Activated CD4-positive, alpha-beta T cell treated with anti-CD3 and anti-CD28 coated beads, Interleukin-2, amount 10 ng/mL, durations not matched to agents 7 days and 5 days (primary cell): ENCODE data around the gene PLD1. TPM values are rescaled to one million over a fixed set of nuclear protein-coding genes. Genes with fewer than 3 reads are reported as not detected.
A peak's percentile ranks its signal among the peaks of the same experiment; 100 is the strongest.

ENCODE experiments used
- CTCF ChIA-PET: fragments of 350-600 bp; sonication (Branson Sonifier 250); formaldehyde crosslinking; loops from one replicate; lab custom pipeline; 2021; ENCODE audit warnings: antibody characterized with exemption; lab: Charles Lee
- POLR2A ChIA-PET: fragments of 350-600 bp; sonication (Branson Sonifier 250); formaldehyde crosslinking; loops from one replicate; lab custom pipeline; 2021; ENCODE audit warnings: antibody characterized with exemption; lab: Charles Lee
- DNase-seq: peaks from one replicate; pipeline ENCODE4 v3.0.0-alpha.2; 2020
- H3K27ac Mint-ChIP-seq: one replicate; pipeline ENCODE4 v1.8.0; 2021; ENCODE audit warnings: mild to moderate bottlenecking, moderate library complexity, mixed read lengths
- H3K27me3 Mint-ChIP-seq: one replicate; pipeline ENCODE4 v1.8.0; 2021; ENCODE audit warnings: mixed read lengths
- H3K36me3 Mint-ChIP-seq: one replicate; pipeline ENCODE4 v1.8.0; 2021; ENCODE audit warnings: low read depth, mixed read lengths
- H3K4me1 Mint-ChIP-seq: one replicate; pipeline ENCODE4 v1.8.0; 2021; ENCODE audit warnings: mixed read lengths
- H3K4me3 Mint-ChIP-seq: one replicate; pipeline ENCODE4 v1.8.0; 2021; ENCODE audit warnings: mild to moderate bottlenecking, moderate library complexity, mixed read lengths
- H3K9me3 Mint-ChIP-seq: one replicate; pipeline ENCODE4 v1.8.0; 2021; ENCODE audit warnings: mixed read lengths
- total RNA-seq, 2 experiments: library from RNA; stranded (reverse); gene quantifications; one replicate each; pipeline ENCODE4 v1.2.3, GENCODE V29; 2021

The PLD1 gene
- total RNA-seq, 2 experiments from 2014 or later = 0.50 to 0.94 TPM

DNA sequence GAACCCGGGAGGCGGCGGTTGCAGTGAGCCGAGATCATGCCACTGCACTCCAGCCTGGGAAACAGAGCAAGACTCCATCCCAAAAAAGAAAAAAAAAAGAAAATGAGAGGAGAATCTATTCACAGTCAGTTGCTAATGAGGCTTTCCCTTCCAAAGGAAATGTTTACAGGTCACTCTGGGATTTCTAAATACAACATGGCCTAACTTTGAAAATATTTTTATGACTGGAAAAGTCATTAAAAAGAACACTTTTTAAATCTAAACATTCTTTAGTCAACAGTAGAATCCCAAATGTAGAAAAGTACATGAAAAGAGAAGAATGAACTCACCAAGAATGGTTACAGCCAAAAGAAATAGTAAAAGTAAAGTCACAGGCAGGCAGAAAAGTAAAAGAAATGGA lies 78.6 kb downstream of the PLD1 start:
- H3K9me3 Mint-ChIP-seq = no peaks in the 10 kb centered on the region
- no peaks in the 10 kb centered on the region for H3K36me3 Mint-ChIP-seq
- H3K4me3 Mint-ChIP-seq = no peak overlapping the region
- ChIA-PET POLR2A (no interaction called here), CTCF (no interaction called here)
- H3K27me3 Mint-ChIP-seq = peaks cover 2% of the 10 kb centered on the region
- no peak for DNase-seq
- H3K4me1 Mint-ChIP-seq = no peaks in the 10 kb centered on the region
- no peak overlapping the region for H3K27ac Mint-ChIP-seq

DNA sequence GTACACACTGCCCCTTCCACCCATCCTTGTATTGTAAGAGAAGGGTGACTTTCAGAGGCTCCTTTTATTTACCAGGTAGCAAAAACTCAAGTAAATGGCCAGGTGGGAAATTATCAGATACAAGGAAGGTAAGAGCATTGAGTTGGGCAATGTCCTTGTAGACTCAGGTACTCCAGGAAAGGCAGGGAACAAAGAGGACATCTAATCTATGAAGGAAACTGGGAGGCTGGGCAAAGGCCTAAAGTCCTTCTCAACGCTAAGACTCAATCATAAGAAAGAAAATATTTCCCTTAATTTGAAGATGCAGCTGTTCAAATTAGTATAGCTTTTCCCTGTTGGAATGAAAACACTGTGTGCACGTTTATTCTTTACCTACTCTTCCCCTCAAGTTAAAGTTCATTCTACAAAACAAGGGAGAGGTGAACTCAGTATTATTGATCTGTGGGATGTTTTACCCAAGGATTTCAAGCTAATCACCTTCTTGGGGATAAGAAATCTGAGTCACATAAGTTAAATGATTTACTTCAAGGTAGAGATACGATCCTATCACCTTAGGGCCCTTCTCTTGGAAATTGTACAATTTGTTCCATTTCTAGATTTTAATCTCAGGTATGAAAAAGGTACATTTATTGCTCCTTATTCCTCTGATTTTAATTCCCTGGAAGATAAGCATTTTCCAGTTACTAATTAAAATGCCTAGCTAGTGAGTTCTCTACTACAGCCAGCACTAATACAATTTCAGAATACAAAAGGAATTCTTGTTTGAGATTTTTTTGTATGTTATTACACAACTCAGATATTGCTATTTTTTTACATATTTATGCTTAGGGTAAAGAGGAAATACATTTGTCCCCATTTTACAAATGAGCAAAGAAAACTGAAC lies 80.6 kb downstream of the PLD1 start:
- POLR2A ChIA-PET = interaction anchor here (0.5 kb wide), 1 partner anchor 62 kb away, joined by 3 read pairs; no protein-coding TSS in a partner anchor
- Mint-ChIP-seq H3K36me3 (no peaks in the 10 kb centered on the region), H3K9me3 (no peaks in the 10 kb centered on the region), H3K27me3 (peaks cover 2% of the 10 kb centered on the region), H3K4me1 (no peaks in the 10 kb centered on the region), H3K27ac (no peak overlapping the region), H3K4me3 (no peak overlapping the region)
- no peak for DNase-seq
- CTCF ChIA-PET = no interaction called here

DNA sequence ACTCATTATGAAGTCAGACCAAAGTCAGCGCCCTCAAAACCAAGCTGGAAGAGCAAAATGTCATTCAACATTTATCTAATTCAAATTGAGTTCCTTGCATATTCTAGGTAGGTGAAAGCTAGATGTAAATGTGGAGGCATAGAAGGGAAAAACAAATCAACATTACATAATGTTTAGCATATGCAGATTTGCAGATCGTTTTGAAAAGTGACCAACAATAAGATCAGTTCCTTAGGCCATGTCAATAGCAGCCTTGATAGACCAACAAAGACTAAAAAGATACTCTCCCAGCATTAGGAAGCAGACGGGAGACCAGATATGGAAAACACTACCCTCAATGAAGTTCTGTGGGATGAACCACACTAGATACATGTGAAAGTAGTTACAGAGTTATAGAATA lies 83.0 kb downstream of the PLD1 start:
- no peaks in the 10 kb centered on the region for H3K9me3 Mint-ChIP-seq
- CTCF ChIA-PET = no interaction called here
- no peaks in the 10 kb centered on the region for H3K36me3 Mint-ChIP-seq
- POLR2A ChIA-PET = no interaction called here
- no peak overlapping the region for H3K27ac Mint-ChIP-seq
- H3K4me1 Mint-ChIP-seq = no peaks in the 10 kb centered on the region
- H3K4me3 Mint-ChIP-seq = no peak overlapping the region
- H3K27me3 Mint-ChIP-seq = peaks cover 2% of the 10 kb centered on the region
- DNase-seq = no peak

DNA sequence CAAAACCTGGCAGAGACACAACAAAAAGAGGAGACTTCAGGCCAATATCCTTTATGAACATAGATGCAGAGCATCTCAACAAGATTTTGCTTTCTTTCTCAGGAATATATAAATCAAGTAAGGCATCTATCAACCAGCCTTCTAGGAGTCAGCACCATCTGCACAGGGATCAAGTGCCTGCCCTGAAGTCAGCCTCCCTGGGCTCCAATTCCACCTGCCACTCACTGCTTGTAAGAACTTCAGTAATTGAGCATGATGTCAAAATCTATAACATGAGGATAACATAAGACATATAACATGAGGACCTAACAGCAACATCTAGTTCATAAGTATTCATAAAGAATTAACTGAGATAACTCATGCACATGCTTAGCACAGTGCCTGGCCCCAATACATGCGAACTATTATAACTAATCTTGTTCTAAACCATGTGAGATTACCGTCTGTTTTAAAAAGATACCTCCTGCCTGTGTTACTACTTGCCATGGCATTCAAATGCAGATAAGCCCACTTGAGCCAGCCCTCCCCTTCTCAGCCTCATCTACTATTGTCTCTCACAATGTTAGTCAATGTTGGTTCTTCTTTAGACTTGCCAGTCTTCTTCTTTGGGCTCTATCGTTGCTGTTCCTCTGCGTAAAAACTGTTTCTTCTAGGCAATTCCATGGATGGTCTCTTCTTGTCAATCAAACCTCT lies 91.6 kb downstream of the PLD1 start:
- no peak overlapping the region for H3K4me3 Mint-ChIP-seq
- H3K36me3 Mint-ChIP-seq = no peaks in the 10 kb centered on the region
- H3K27ac Mint-ChIP-seq = no peak overlapping the region
- peaks cover 7% of the 10 kb centered on the region for H3K27me3 Mint-ChIP-seq
- DNase-seq = no peak
- CTCF ChIA-PET = no interaction called here
- POLR2A ChIA-PET = no interaction called here
- peaks cover 5% of the 10 kb centered on the region for H3K9me3 Mint-ChIP-seq
- no peaks in the 10 kb centered on the region for H3K4me1 Mint-ChIP-seq

DNA sequence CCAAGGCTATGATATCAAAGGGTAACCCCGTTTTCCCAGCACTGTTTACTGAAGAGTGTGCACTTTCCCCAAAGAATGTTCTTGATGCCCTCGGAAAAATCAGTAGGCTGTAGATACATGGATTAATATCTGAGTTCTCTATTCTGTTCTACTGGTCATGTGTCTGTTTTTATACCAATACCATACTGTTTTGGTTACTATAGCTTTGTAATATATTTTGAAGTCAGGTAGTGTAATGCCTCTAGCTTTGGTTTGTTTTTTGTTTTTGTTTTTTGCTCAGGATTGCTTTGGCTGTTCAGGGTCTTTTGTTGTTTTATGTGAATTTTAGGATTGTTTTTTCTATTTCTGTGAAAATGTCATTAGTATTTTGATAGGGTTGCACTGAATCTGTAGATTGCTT lies 95.1 kb downstream of the PLD1 start:
- no peak overlapping the region for H3K4me3 Mint-ChIP-seq
- no peak overlapping the region for H3K27ac Mint-ChIP-seq
- DNase-seq = no peak
- CTCF ChIA-PET = no interaction called here
- H3K27me3 Mint-ChIP-seq = peaks cover 4% of the 10 kb centered on the region
- no peaks in the 10 kb centered on the region for H3K36me3 Mint-ChIP-seq
- H3K9me3 Mint-ChIP-seq = peaks cover 5% of the 10 kb centered on the region
- no peaks in the 10 kb centered on the region for H3K4me1 Mint-ChIP-seq
- POLR2A ChIA-PET = interaction anchor here (0.6 kb wide), 1 partner anchor 60 kb away, joined by 3 read pairs; no protein-coding TSS in a partner anchor

DNA sequence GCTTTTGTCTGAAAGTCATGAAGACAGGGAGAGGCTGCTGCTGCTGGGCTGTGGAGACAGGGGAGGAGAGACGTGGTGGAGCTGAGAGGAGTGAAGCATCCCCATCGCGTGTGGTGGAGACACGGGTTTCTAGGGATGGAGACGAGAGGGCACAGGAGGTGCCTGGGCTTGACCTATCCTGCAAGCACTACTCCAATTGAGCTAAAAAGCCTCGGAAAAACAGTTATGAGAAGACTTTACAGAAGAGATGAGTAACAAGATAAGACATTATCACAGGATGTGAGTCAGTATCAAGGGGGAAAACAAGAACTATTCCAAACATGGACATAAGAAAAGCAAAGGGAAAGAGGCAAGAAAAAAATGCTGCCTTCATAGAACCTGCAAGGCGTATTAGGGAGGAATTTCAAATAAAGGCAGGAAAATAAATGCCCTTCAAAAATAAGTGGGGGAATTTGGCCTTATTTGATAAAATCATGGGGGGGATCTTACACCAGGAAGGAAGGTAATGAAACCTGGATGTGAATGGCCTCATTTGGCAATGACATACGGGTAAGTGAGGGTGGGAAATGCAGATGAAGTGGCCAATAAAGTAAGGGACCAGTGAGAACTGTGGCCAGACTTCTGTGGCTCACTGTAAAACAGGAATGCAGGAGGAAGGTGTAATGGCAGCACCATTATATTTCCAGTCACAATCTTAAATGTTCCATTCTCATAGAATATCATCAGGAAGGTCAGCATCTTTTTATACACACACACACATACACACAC lies 97.9 kb downstream of the PLD1 start:
- Mint-ChIP-seq H3K36me3 (no peaks in the 10 kb centered on the region), H3K9me3 (peaks cover 5% of the 10 kb centered on the region)

DNA sequence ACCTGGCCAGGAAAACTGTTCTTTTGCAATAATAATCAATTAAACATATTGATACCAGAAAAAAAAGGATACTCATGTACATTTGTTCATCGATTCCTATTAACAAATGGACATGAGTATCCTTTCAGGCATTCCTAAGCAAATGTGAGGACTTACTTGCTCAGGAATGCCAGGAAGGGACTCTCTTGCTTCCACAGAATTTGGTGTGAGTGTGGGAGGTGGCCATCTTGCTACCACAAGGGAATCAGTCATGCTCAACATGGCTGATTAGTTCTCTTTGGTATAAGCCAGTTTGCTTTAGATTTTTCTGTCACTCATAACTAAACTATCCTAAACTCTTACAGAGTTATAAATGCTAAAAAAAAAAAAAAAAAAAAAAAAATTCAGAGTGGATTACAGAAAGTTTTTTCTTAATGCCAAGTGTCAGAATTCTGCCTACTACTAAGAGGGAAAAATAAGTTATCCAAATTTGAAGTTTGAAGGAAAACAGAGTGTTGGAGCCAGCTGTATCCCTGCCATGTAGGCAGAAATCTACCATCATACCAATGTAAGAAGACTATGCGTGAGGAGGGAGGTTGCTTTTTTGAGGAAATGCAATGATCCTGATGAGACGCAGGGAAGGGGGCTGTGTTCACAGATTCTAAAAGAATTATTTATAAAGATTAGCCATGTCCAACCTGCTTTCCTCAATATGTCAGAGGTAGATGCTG lies 98.7 kb downstream of the PLD1 start:
- H3K4me1 Mint-ChIP-seq = no peaks in the 10 kb centered on the region
- POLR2A ChIA-PET = no interaction called here
- no peak for DNase-seq
- H3K36me3 Mint-ChIP-seq = no peaks in the 10 kb centered on the region
- no peak overlapping the region for H3K4me3 Mint-ChIP-seq
- CTCF ChIA-PET = no interaction called here
- H3K27ac Mint-ChIP-seq = no peak overlapping the region
- H3K27me3 Mint-ChIP-seq = no peaks in the 10 kb centered on the region
- peaks cover 5% of the 10 kb centered on the region for H3K9me3 Mint-ChIP-seq

More for the DNA sequence above, 97.9 kb downstream of the PLD1 start:
- POLR2A ChIA-PET = no interaction called here
- DNase-seq = no peak
- no peak overlapping the region for H3K4me3 Mint-ChIP-seq
- H3K4me1 Mint-ChIP-seq = no peaks in the 10 kb centered on the region
- H3K27me3 Mint-ChIP-seq = no peaks in the 10 kb centered on the region
- H3K27ac Mint-ChIP-seq = no peak overlapping the region
- CTCF ChIA-PET = no interaction called here

DNA sequence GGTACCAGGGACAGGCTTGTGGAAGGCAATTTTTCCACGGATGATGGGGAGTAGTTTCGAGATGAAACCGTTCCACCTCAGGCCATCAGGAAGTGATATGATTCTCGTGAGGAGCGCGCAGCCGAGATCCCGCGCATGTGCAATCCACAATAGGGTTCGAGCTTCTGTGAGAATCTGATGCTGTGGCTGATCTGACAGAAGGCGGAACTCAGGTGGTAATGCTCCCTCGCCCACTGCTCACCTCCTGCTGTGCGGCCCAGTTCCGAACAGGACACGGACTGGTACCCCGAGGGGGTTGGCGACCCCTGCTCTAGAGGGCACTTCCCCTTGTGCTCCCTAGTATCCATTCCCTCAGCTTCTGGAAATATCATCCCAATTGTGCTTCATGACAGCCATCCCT lies 99.9 kb downstream of the PLD1 start:
- ChIA-PET CTCF (no interaction called here), POLR2A (no interaction called here)
- peaks cover 3% of the 10 kb centered on the region for H3K27me3 Mint-ChIP-seq
- H3K27ac Mint-ChIP-seq = no peak overlapping the region
- no peaks in the 10 kb centered on the region for H3K4me1 Mint-ChIP-seq
- peaks cover 3% of the 10 kb centered on the region for H3K9me3 Mint-ChIP-seq
- DNase-seq = no peak
- H3K4me3 Mint-ChIP-seq = no peak overlapping the region
- H3K36me3 Mint-ChIP-seq = no peaks in the 10 kb centered on the region

DNA sequence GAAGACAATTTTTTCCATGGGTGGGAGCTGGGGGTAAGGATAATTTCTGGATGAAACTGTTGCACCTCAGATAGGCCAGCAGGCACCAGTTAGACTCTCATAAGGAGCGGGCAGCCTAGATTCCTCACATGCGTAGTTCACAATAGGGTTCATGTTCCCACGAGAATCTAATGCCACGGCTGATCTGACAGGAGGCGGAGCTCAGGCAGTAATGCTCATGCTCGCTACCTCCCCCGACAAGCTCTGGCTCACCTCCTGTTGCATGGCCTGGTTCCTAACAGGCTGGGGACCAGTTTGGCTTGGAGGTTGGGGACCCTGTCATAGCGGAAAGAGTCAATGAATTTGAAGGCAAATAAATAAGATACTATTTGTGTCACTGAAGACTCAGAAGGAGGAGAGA lies 105.5 kb downstream of the PLD1 start:
- DNase-seq = no peak
- POLR2A ChIA-PET = no interaction called here
- Mint-ChIP-seq H3K27ac (no peak overlapping the region), H3K36me3 (no peaks in the 10 kb centered on the region), H3K4me3 (no peak overlapping the region), H3K4me1 (no peaks in the 10 kb centered on the region), H3K9me3 (peaks cover 2% of the 10 kb centered on the region), H3K27me3 (peaks cover 19% of the 10 kb centered on the region)
- CTCF ChIA-PET = no interaction called here

DNA sequence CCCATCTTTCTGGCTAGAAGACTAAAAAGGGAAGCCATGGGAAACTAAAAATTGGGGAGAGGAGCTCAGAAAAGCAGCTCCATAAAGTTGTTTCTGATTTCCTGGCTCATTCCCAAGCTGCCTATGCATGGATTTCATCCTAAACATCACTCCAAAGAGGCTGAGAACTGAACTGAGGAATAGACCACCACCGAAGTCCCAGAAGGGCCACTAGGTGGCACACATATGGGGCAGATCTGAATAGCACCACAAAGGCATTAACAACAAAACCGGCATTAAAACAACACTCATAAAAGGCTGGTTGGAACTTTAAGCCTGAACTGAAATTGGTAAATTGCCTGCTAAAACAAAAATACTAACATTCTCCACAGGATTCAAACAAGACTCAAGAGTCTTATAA lies 106.3 kb downstream of the PLD1 start:
- Mint-ChIP-seq H3K27me3 (peaks cover 22% of the 10 kb centered on the region), H3K4me3 (no peak overlapping the region), H3K27ac (no peak overlapping the region), H3K4me1 (no peaks in the 10 kb centered on the region), H3K9me3 (peaks cover 2% of the 10 kb centered on the region), H3K36me3 (no peaks in the 10 kb centered on the region)
- DNase-seq = peak; percentile 16
- ChIA-PET CTCF (no interaction called here), POLR2A (no interaction called here)

DNA sequence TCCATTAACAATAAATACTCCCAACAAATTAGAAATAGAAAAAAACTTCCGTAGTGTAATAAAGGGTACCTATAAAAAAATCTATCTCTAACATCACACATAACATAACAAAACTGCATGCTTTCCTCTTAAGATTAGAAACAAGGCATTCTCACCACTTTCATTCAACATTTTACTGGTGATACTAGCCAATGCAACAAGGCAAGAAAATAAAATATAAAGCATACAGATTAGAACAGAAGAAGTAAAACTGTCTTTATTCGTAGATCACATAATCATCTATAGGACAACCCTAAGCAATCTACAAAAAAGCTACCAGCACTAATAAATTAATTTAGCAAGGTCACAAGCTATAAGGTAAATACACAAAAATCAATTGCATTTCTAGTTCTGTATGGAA lies 107.1 kb downstream of the PLD1 start:
- no peak overlapping the region for H3K27ac Mint-ChIP-seq
- CTCF ChIA-PET = no interaction called here

DNA sequence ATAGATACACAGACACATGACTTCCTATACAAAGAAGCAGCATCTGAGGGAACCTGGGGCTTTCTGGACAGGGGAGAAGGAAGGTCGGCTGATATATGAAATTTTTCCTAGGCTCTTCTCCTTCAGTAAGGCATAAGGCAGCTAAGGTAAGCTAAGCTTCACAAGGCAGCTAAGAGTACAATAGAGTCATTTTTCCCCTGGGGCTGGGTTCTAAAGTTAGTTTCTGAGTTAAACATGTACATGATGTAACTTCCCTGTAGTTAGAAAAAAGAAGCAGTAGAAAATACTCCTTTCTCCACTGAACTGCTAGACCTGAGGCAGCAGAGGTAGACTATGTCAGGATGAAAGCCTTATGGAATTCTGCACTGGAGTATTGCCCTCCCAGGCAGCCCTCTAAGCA lies 109.6 kb downstream of the PLD1 start:
- peaks cover 26% of the 10 kb centered on the region for H3K27me3 Mint-ChIP-seq
- no peak overlapping the region for H3K27ac Mint-ChIP-seq
- no peak for DNase-seq
- no peaks in the 10 kb centered on the region for H3K4me1 Mint-ChIP-seq
- POLR2A ChIA-PET = no interaction called here
- H3K4me3 Mint-ChIP-seq = no peak overlapping the region
- peaks cover 2% of the 10 kb centered on the region for H3K9me3 Mint-ChIP-seq
- CTCF ChIA-PET = no interaction called here
- H3K36me3 Mint-ChIP-seq = no peaks in the 10 kb centered on the region

More for the DNA sequence above, 107.1 kb downstream of the PLD1 start:
- no peak for DNase-seq
- no peaks in the 10 kb centered on the region for H3K4me1 Mint-ChIP-seq
- peaks cover 2% of the 10 kb centered on the region for H3K9me3 Mint-ChIP-seq
- POLR2A ChIA-PET = no interaction called here
- no peak overlapping the region for H3K4me3 Mint-ChIP-seq
- H3K36me3 Mint-ChIP-seq = no peaks in the 10 kb centered on the region
- H3K27me3 Mint-ChIP-seq = peaks cover 22% of the 10 kb centered on the region
